Kidney capillary endothelial cell (primary cell): ENCODE data around the gene TMEM131.
A peak's percentile ranks its signal among the peaks of the same experiment; 100 is the strongest.

Source experiments
- DNase-seq: peaks from one replicate; pipeline ENCODE4 v3.0.0-alpha.2; 2018; ENCODE audit warnings: low spot score

TMEM131 gene

GRCh38 chr2:97738179-97739019, 257.3 kb downstream of the TMEM131 start:
- DNase-seq = no peak

- no peak for DNase-seq
Observed at GRCh38 chr2:97737421-97738178, 258.1 kb downstream of the TMEM131 start.

GRCh38 chr2:97736608-97737330, 259.0 kb downstream of the TMEM131 start:
- no peak for DNase-seq

- no peak for DNase-seq
Observed at GRCh38 chr2:97736185-97736584, 259.6 kb downstream of the TMEM131 start.

GRCh38 chr2:97735161-97735561, 260.6 kb downstream of the TMEM131 start:
- no peak for DNase-seq

GRCh38 chr2:97734061-97735051, 261.4 kb downstream of the TMEM131 start:
- DNase-seq = no peak

- DNase-seq = no peak
Observed at GRCh38 chr2:97733341-97734035, 262.3 kb downstream of the TMEM131 start.

- DNase-seq = no peak
Observed at GRCh38 chr2:97732436-97733340, 263.1 kb downstream of the TMEM131 start.

GRCh38 chr2:97731274-97732020, 264.3 kb downstream of the TMEM131 start:
- DNase-seq = no peak

GRCh38 chr2:97730245-97730644, 265.5 kb downstream of the TMEM131 start:
- DNase-seq = no peak

- no peak for DNase-seq
Observed at GRCh38 chr2:97728091-97728731, 267.5 kb downstream of the TMEM131 start.

- DNase-seq = no peak
Observed at GRCh38 chr2:97727296-97727695, 268.5 kb downstream of the TMEM131 start.

- DNase-seq = peak; percentile 21
Observed at GRCh38 chr2:97726261-97727064, 269.3 kb downstream of the TMEM131 start.

- DNase-seq = no peak
Observed at GRCh38 chr2:97724946-97725688, 270.6 kb downstream of the TMEM131 start.

- no peak for DNase-seq
Observed at GRCh38 chr2:97724501-97724900, 271.2 kb downstream of the TMEM131 start.

GRCh38 chr2:97724073-97724410, 271.7 kb downstream of the TMEM131 start:
- no peak for DNase-seq
